GM19463 (cell line): Measurements from ENCODE around the gene ZCCHC2.

Source experiments
- ATAC-seq: cut with Tn5 transposase; IDR thresholded peaks from one replicate; pipeline ENCODE4 v1.9.1; 2021; ENCODE audit warnings: mild to moderate bottlenecking, moderate library complexity; ENCODE audit not compliant: unreplicated experiment

Gene ZCCHC2

DNA sequence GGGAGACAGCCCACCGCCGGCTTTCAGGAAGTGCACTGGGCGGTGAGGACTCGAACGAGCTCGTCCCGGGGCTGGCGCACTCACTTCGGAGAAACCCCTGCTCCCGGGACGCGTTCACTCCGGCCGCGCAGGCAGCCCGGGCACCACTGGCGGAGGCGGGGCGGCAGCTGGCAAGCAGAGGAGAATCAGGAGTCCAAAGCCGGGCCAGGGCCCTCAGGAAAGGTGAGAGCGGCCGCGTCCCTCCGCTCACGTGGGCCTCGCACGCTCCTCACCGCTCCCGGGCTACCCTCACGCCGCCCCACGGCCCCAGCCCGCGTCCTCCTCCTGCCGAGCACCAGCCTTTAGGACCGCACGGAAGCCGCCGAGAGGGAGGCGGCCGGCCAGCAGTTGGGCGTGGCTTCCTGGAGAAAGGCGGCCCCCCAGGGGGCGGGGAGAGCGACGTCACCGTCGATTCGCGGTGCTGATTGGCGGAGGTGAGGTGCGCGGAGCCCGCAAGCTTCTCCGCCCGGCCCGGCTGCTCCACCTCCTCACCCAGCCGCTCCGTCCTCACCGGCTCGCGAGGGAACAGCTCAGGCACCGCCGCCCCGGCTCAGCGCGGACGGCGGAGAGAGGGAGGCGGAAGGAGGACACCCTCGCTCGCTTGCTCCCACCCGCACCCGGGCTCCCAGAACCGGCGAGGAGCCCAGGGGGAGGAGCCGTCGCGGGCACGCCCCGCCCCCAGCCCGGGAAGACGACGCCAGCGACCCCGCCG is at the start of gene ZCCHC2:
Gene ZCCHC2, plus strand, starts transcription at position 522 of the 751 bp plus-strand sequence. CDS start 400 bp downstream, outside the sequence.
- peak; percentile 62 for ATAC-seq

DNA sequence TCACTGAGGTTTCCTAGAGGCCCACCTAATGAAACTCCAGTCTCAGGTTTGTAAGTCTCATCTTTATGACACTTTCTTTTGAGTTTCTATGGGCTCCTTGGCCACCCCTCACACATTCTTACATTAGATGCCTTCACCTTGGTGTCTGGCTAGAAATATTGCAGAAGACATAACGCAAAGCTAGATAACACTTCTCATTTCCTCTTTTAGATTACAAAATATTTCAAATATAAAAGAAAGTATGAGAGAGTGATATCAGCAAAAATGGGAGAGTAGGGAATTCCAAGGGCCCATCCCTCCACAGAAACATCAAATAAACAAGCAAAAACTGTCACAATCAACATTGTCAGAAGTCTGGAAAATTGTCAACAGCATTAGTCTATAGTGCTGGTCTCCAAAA is 43.3 kb upstream of the ZCCHC2 start:
- ATAC-seq, result no peak

DNA sequence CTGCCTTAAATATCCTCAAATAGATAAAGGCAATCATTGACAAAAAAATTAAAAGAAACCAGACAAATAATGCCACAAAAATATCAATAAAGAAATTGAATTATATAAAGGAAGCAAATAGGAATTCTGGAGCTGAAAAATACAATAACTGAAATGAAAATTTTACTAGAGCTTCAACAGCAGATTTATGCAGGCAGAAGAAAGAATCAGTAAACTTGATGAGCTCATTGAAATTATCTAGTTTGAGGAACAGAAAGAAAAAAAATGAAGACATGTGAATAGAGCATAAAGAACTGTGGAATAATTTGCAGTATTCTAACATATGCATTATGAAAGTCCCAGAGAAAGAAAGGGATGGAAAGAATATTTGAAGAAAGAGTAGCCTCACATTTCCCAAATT is 41.9 kb upstream of the ZCCHC2 start:
- ATAC-seq, result no peak

DNA sequence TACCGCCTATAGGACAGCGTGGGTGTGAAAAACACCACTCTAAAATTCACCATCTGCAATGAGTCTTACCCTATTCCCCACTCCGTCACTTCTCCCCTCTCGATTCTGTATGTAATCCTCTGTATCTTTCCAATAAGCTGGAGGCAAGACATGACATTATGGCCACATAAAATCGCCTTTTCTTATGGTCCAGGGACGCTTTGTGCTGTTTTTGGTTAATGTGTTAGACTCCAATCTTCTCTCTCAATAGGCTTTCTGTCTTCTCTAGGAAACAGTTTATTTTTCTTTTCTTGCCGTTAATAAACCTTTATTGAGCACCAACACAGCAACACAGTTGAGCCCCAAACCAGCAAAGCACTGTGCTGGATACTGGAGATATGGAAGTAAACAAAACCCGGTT is 37.9 kb upstream of the ZCCHC2 start:
- no peak for ATAC-seq

DNA sequence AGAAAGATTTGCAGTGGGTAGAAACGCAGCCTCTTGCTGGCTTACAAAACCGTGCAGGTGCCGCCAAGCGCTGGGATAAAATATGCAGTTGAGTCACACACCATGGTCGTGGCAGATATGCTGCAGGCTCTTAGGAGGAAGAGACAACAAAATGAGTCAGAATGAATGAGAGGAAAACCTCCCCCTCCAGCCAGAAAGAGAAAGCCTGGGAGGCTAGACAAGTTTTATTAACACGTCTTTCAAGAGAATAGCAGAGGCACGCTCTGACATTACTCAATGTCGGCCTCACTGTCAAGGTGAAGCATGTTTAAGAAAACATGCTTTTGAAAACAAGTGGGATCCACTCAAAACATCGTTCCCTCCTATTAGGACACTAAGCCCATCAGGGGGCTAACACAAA is 37.1 kb upstream of the ZCCHC2 start:
- no peak for ATAC-seq

DNA sequence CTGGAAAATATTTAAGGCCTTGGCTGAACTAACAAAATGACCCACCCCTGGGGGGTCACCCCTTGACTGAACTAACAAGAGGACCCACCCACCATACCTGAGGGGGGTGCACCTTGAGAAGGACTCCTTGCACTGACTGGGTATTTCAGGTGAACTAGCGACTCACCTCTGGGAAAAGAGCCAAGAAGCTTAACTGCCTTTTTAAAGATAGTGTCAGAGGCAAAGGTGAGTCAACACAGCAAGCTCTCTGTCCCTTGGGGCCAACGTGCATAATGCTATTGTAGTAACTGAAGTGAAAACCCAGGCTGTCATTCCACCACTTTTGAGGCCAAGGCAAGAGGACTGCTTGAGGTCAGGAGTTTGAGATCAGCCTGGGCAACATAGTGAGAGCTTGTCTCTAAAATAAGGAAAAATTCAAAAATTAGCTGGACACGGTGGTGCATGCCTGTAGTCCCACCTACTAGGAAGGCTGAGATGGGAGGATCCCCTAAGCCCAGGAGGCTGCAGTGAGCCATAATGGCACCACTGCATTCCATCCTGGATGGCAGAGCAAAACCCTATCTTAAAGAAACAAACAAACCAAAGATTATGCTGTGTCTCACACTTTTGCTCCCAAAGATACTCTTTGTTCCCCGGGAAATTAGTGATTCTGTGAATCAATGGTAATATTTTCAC is 36.4 kb upstream of the ZCCHC2 start:
- peak; percentile 68 for ATAC-seq

DNA sequence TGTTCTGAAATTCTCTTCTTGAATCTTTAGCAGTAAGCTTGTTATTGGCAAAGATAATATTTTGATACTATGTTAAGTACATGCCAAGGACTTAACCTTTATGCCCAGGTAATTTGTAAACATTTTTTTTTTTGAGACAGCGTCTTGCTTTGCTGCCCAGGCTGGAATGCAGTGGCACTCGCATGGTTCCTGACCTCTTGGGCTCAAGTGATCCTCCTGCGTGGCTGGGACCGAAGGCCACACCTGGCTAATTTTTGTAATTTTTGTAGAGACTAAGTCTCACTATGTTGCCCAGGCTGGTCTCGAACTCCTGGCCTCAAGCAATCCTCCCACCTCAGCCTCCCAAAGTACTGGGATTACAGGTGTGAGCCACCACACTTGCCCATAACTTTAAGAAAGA is 35.7 kb upstream of the ZCCHC2 start:
- no peak for ATAC-seq

DNA sequence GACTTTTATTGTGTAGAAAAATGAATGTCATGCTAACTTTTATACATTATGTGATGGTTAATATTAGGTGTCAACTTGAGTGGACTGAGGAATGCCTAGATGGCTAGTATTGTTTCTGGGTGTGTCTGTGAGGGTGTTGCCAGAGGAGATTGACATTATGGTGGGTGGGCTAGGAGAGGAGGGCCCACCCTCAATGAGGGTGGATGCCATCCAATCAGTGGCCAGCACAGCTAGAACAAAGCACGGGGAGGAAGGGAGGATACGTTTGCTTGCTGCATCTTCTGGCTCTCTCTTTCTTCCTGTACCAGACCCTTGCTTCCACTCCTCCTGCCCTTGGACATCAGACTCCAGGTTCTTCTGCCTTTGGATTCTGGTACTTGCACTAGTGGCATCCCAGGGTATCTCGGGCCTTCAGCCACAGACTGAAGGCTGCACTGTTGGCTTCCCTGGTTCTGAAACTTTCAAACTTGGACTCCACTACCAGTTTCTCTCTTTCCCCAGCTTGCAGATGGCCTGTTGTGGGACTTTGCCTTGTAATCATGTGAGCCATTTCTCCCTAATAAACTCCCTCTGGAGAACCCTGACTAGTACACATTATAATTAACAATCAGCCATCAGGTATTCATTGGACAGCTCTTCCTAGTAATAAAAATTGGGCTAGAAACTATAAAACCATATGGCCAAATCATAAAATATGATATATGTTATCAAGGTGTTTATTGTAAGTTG is 31.7 kb upstream of the ZCCHC2 start:
- ATAC-seq, result no peak

DNA sequence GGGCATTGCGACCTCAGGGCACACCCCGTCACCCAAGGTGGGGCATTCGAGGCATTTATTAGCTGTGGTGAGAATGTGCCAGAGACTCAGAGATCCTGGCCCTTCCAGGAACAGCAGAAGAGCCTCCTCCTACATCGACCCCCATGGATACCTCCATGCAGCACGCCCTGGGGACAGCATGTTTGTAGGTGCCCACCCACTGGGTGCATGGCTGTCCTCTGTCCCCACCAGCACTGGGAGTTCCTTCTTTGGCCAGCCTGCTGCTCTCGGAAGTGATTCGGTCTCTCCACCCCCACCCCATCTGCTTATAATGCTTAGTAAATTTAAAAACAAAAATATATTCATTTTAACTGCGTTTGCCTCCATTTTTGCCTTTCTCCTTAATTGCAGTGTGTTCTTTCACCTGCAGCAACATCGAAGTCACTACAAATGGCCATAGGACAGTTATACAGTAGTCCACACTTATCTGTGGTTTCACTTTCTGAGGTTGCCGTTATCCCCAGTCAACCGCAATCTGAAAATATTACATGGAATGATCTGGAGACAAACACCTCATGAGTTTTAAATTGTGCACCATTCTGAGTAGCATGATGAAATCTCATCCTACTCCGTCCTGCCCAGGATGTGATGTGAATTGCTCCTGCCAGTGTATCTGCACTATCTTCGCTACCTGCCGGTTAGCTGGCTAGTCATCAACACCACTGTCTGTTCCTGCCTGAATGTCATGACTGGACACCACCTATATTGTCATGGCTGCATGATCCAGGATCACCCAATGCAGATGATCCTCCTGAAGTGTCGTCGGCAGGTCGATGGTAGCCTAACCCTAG is 29.6 kb upstream of the ZCCHC2 start:
- ATAC-seq, result no peak

DNA sequence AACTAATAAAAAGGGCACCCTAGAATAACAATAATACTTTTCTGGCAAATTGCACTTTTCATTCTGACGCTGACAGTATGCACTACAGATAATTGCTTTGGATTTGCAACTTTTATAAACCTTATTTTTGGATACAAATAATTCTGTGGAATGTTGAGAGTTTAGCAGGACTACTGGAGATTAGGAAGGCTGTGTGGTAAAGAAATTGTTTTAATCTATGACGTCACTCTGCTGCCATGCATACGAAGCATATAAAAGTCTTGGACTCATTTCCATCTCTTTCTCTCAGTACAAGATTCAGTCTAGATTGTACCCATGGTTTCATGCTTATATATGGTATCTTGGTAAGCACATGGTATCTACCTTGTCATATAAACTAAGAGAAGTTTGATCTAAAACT is 28.1 kb upstream of the ZCCHC2 start:
- ATAC-seq, result no peak

DNA sequence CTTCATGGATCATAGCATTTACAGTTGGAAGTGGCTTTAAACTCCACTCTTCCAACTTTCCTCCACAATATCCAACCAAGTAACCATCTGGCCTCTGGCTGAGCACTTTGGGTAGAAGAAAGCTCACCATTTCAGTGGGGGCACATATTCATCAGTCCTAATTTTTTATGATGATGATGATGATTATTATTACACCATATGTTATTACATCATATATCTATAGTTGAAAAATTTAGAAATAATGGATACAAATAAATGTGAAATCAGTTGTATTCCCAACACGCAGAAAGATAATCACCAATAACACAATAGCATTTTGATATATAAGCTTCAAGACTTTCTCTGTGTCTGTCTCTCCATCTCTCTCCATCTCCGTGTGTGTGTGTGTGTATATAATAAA is 26.6 kb upstream of the ZCCHC2 start:
- ATAC-seq, result no peak

DNA sequence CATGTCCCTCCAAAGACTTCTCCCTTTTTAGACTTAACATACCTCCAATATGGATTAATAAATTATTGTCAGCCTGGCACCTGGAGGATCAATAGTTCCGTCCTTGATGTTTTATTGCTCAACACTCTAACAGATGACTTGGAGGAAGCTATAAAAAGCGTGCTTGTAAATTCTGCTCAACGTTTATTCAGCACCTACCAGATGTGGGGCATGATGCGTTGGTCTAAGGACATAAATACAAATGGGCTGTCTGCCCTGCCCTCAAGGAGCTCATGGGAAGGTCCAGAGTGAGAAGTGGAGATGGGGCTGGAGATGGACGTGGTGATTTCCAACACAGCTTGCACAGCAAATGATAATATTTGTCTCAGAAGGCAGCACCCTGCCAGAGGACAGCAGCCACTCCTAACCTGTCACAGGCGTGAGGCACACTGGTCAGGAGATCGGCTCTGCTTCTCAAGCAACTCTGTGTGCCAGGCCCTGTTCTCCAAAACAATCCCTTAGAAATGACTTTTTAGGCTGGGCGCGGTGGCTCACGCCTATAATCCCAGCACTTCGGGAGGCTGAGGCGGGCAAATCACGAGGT is 25.5 kb upstream of the ZCCHC2 start:
- ATAC-seq, result no peak

DNA sequence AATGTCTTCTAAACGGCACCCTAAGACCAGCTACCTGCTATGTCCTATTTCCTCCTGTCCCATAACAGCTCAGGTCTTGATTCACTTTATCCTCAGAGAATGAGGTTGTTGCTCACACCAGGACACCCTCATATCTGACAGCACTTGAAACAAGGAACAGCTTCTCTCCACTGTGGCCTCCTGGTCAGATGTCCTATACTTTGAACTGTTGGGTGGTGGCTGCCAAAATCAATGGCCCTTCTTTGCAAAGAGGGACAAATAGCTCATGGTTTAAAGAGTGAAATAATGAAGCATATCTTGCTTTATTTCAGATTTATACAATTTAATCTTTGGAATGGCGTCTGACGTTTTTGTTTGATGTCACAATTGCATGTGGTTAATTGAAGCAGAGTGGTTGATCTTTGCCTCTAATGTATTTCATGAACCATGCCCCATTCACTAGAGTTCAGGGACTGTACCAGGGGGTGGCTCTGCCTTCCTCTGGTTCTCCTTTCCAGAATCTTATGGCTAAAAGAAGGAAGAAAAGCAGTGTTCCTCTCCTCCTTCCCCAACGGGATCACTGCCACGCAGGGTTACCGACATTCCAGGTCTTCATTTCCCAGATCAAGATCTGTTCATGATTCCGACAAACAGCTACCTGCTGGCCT is 24.1 kb upstream of the ZCCHC2 start:
- ATAC-seq, result no peak

DNA sequence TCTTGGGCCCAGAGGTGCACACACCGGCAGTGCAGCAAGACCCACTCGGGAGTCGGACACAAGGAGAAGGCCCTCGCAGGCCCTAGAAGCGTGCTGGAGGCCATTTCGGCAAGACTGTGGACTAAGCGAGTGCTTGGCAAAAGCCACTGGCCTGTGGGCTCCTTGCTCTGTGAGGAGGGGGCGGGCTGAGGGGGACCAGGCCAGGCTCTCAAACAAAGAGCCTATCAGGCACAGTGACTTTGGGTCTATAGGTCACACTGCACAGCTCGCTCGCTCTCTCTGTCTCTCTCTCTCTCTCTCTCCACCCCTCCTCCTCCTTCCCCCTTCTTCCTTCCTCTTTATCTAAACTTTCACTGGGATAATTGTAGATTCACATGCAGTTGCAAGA is 23.6 kb upstream of the ZCCHC2 start:
- ATAC-seq, result no peak

DNA sequence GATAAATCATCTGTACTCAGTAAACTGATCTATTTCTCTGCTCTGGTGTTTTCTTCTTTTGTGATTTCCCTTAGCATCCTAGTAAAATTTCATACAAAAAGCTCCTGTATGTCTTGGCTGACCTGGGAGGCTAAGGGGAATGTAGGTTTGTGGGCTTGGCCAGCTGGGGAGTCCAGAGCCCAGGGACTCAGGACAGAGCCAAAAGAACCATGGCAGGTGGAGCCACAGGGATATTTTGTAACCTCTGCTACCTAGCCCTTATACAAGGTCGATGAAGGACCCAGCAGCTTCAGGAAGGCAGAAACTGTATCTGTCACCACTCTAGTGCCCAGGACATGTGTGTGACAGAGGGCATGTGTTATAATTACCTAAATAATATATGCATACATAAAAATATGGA is 22.7 kb upstream of the ZCCHC2 start:
- no peak for ATAC-seq

DNA sequence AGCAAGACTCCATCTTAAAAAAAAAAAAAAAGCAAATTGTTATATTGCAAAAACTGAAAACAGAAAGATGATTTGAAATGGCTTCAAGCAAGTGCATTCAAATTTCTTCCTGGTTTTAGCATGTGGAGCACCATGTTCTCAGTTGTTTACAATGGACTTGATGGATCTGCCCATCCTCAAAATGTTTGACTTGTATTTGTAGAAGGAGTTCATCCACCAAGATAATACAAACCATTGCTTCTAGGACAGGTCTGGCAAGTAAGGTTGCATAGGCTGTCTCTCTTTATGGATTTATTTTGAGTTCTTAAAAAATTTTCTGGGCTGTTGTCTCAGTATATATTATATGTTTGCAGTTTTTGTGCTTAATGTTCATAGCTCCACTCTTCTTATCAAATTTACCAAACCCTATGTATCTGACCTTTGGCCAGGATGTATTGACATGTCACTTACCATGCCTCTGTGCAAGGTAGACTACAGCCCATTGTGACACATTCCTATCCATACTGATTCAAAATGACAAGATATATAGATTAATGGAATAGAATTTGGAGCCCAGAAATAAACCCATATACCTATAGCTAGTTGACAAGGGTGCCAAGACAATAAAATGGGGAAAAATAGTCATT is 21.7 kb upstream of the ZCCHC2 start:
- no peak for ATAC-seq

DNA sequence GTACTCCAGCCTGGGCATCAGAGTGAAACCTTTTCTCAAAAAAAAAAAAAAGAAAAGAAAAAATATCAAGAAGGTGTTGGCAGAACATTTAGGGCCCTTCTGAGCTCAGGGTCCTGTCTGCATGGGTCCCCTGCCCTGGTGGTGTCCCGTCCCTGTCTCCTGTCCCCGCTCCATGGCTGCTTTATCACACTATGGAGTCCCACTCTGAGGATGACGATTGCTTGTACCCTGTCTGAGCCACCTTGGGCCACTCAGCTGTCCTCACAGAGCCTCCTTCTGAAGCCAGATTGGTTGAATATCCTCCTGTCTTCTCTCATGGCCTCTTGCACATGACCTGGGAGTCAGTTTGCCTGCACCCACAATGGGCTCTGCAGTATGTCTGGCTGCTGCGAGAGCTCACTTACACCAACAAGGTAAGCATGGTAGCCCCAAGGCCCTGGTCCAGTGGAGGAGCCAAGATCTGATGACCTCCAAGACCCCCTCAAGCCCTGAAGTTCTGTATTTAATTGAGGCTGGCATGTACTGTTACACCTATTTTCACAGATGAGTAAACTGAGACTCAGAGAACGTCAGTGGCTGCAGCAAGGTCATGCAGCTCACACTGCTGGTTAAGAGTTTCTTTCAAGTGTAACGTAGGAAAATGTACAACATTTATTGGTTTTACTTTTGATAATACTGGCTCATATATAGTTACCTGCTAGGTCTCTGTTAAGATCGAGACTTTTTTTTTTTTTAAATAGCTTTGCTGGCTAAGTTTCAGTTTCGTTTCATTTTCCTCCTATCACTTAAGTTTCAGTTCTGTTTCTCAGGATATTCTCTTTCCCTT is 16.9 kb upstream of the ZCCHC2 start:
- peak; percentile 94 for ATAC-seq

DNA sequence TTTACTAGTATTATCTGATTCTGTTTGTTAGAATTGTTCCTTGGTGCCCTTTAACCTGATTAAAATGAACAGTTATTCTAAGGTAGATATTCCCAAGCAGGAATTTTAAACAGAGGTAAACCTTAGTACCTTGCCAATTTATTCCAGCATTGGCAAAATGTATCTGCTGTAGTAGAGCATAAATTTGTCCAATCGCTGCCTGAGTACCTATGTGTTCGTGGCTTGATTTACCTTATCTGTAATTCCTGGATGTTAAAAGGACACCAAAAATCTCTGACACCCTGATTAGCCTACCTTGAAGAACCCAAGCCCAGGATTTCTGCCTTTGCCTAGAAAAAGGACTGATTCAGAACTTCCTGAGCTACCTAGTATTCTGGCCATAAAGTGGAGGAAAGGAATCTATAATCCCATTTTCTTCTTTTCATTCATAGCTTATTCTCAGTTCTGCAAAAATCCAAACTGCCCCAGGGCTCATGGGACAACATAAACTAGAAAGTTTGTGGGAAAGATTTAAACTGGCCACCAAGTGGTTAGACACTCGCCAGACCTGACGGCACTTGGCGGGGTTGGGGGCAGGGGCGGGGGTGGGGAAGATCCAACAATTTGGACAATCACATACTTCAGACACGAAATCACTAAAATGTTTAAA is 16.2 kb upstream of the ZCCHC2 start:
- ATAC-seq, result peak; percentile 4
